NCI-H146 (cell line): Measurements from ENCODE around the gene SLC6A15.
A peak's percentile ranks its signal among the peaks of the same experiment; 100 is the strongest.

ENCODE experiments used
- DNase-seq: peaks from one replicate; lab custom pipeline; 2025; lab: John Stamatoyannopoulos, UW

SLC6A15 gene

DNA sequence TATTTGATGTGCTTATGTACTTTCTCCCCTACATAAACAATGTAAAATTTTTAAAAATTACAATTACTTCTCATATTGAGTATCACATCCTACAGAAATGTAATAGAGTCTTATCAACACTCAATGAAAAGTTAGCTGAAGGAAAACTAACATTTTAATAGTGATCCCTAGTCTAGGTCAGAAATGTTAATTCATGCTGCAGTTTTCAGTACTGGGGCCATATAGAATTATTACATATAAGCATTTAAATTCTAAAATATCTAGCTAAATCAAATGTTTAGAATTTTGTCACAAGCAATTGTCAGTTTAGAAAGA lies 37.8 kb downstream of the SLC6A15 start:
- DNase-seq: no peak

- peak; percentile 57 for DNase-seq
These were observed 38.3 kb downstream of the SLC6A15 start for GRCh38 chr12:84874125-84874824.

GRCh38 chr12:84862186-84862585 lies 50.4 kb downstream of the SLC6A15 start:
- no peak for DNase-seq

- no peak for DNase-seq
These were observed 51.9 kb downstream of the SLC6A15 start for GRCh38 chr12:84860718-84861117.

DNA sequence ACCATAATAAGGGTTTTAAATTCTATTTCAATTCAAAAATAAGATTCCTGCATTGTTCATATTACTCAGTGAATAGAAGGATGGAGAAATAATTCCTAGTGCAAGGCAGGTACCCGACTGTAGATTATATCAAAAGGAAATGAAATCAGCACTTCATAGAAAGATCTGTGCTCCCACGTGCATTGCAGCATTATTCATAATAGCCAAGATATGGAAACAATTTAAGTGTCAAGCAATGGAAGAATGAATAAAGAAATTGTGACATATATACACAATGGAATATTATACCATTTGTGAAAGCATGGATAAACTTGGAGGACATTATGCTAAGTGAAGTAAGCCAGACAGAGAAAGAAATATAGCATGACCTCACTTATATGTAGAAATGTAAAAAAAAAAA lies 53.8 kb downstream of the SLC6A15 start:
- no peak for DNase-seq

DNA sequence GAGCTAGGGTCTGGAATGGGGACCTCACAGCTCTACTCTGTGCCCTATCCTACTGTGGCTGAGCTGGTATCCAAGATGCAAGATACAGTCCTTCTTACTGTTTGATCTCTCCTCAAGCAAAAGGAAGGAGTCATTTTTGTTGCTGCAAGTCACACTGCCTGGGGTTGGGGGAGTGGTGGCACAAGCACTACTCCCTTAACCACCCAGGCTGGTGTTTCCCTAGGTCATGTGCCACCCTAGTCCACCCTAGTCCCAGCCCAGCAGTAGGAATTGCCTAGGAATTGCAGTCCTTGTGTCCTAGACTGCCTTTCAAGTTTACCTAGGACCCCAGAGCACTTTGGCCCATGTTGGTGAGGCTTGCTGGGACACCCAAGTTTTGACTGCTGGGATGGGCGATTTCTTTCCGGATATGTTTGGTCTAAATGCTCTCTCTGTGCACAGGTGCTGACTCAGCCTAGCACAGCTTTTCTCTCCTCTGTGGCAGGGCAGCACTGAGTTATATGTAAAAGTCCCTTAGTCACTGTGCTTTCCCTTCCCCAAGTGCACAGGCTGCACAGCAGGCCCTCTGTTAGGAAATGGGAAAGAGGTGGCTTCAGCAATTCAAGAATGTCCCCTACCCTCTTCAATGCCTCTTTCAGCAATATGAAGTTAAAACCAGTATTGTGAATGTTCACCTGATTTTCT lies 54.9 kb downstream of the SLC6A15 start:
- no peak for DNase-seq

GRCh38 chr12:84856156-84856900 lies 56.3 kb downstream of the SLC6A15 start:
- no peak for DNase-seq

DNA sequence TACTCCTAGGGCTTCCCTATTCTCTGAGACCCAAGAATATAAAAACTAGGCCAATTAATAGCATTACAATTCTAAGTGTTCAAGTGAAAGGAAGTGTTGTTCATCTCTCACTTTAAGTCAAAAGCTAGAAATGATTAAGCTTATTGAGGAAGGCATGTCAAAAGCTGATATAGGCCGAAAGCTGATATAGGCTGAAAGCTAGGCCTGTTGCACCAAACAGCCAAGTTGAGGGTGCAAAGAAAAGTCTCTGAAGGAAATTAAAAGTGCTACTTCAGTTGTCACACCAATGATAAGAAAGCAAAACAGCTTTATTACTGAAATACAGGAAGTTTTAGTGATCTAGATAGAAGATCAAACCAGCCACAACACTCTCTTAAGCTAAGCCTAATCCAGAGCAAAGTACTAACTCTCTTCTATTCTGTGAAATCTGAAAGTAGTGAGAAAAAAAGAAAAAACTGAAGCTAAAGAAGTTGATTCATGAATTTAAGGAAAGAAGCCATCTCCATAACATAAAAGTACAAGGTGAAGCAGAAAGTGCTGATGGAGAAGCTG lies 68.9 kb downstream of the SLC6A15 start:
- no peak for DNase-seq

DNA sequence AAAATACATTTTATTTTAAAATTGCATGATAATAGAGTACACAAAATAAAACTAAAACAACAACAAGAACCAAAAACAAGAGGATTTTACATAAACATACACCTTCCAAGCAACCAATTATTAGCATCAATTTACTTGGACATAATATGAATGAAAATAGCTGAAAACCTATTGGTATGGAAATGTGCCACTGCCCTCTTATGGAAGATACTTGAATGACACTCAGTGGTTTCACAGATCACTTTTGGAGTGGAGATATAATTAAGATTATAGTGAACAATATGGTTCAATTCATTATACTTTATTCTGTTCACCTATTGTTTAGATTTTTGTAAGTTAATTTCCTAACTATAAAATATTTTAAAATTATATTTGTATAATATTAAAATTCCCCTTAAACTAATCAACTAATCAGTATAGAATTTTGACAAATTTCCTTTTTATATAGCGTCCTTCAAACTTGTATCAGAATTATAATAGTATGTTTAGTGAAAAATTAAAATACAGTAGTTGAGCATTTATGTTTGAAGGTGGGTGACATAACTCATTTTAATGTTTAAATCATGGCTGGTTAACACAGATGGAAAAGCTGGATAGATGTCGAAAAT lies 70.1 kb downstream of the SLC6A15 start:
- DNase-seq: peak; percentile 48

GRCh38 chr12:84841591-84841990 lies 71.0 kb downstream of the SLC6A15 start:
- no peak for DNase-seq

DNA sequence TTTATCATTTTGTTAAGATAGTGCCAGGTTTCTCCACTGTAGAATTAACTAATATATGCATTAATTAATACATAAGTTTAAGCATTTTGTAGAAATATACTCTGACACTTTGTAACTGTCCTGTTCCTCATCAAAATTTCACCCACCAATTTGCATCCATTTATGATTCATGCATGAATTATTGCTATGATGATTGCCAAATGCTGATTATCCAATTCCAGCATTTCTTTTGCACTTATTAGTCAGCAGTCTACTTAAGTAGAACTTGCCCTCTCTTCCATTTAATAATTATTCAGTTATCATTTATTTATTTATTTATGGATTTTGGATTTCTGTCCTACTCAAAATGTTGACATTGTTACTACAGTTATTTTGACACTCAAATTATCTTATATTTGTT lies 72.2 kb downstream of the SLC6A15 start:
- no peak for DNase-seq

- no peak for DNase-seq
These were observed 85.7 kb downstream of the SLC6A15 start for GRCh38 chr12:84826925-84827324.

GRCh38 chr12:84825149-84825548 lies 87.5 kb downstream of the SLC6A15 start:
- DNase-seq: no peak

DNA sequence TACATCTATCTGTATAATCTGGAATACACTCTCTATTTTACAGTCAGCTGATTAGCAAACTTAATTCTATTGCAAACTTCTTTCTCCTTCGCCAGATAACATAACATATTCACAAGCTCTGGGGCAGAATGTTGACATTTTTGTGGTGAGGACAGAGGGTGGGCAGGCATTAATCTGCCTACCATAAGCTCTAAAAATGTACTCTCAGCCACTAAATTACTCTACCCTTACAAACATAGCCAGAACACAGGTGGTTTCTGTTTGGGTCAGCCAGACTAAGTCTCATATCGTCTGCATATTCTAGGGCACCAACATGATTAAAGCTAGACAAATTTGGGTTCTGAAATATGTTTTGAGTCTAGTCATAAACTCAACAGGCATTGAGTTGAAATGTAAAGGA lies 90.1 kb downstream of the SLC6A15 start:
- no peak for DNase-seq

- no peak for DNase-seq
These were observed 95.5 kb downstream of the SLC6A15 start for GRCh38 chr12:84816916-84817695.

GRCh38 chr12:84814664-84815245 lies 97.8 kb downstream of the SLC6A15 start:
- DNase-seq: no peak

DNA sequence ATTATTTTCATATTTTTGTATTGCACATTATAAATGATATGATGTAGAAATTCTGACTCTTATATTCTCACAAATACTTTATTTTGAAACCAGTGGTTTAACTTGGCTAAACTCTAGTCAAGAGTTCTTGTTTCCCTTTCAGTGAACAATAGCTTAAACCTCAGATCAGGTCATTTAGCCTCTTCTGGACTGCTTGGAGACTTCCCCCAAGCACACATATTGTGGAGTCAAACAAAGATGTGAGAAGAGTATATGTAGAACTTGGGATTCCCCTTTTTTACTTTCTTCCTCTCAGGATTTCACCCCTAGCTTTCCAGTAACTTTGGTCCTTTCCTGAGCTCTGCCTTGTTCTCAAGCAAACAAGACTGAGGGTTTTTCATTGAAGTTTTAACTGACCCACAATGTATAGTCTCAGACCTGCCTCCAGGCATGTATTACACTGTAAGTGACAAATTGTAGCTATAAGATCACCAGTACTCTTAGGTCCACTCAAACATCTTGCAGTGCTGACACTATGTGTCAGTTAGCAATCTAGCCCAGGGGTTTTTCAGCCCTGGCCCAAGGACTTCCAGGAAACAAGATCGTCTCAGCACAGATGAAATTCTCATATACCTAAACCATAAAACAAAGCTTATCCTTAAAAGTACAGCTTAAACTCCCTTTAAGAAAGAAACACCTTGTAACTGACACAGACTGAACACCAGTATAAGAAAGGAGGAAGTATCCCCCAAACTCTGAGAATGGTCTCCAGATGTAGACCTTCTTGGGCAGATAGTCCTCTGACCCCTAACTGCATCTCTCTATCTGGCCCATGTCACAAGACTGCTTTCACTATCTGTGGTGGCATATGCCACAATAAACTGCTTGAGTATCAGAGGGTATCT lies 98.6 kb downstream of the SLC6A15 start:
- no peak for DNase-seq

DNA sequence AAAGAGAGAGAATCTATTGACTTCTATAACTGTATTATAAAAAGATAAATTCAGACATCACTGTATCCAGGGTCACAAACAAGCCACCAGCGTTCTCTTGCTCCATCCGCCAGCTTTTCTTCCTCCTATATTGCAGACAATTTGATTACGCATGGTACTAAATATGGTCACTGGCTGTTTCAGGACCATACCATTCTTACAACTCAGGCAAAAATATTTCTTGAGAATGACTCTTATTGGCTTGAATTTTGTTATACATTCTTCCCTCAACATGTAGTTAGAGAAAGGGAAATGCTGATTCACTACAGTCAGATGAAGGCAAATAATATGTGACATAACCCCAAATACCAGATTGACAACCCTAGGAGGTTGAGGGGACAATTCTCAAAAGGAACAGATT lies 101.3 kb downstream of the SLC6A15 start:
- DNase-seq: no peak

GRCh38 chr12:84810611-84811010 lies 102.0 kb downstream of the SLC6A15 start:
- no peak for DNase-seq
